Karpas-422 (cell line): ENCODE measurements around the gene DCHS1. TPM values are rescaled to one million over a fixed set of nuclear protein-coding genes. Genes with fewer than 3 reads are reported as not detected.

Source experiments
- DNase-seq: peaks from one replicate; pipeline ENCODE4 v3.0.0-alpha.2; 2015
- H2AFZ ChIP-seq: fragments of 200-600 bp; sonication (generic); 2 replicates; pipeline ENCODE4 v1.6.1; 2014; ENCODE audit warnings: antibody characterized with exemption, low read length, mixed read lengths
- H3K27ac ChIP-seq: fragments of 200-600 bp; sonication (generic); 2 replicates; pipeline ENCODE4 v1.5.1; 2014; ENCODE audit warnings: mild to moderate bottlenecking, low read length, moderate library complexity
- H3K27me3 ChIP-seq: fragments of 200-600 bp; sonication (generic); 2 replicates; pipeline ENCODE4 v1.6.1; 2014; ENCODE audit warnings: low read length, mixed read lengths
- H3K36me3 ChIP-seq: fragments of 200-600 bp; sonication (generic); 2 replicates; pipeline ENCODE4 v1.6.1; 2014; ENCODE audit warnings: low read length, mixed read lengths; ENCODE audit not compliant: insufficient read depth
- H3K4me1 ChIP-seq: fragments of 200-600 bp; sonication (generic); 2 replicates; pipeline ENCODE4 v1.6.1; 2014; ENCODE audit warnings: mild to moderate bottlenecking, low read length, mixed read lengths
- H3K4me2 ChIP-seq: fragments of 200-600 bp; sonication (generic); 2 replicates; pipeline ENCODE4 v1.6.1; 2014; ENCODE audit warnings: low read length, low read depth, mild to moderate bottlenecking; ENCODE audit not compliant: poor library complexity, severe bottlenecking
- H3K4me3 ChIP-seq: fragments of 200-600 bp; sonication (generic); 2 replicates; pipeline ENCODE4 v1.5.1; 2014; ENCODE audit warnings: mild to moderate bottlenecking, antibody characterized with exemption, low read length, mixed read lengths
- H3K79me2 ChIP-seq: fragments of 200-600 bp; sonication (generic); 2 replicates; pipeline ENCODE4 v1.6.1; 2014; ENCODE audit warnings: mild to moderate bottlenecking, low read length, mixed read lengths
- H3K9ac ChIP-seq: fragments of 200-600 bp; sonication (generic); 2 replicates; pipeline ENCODE4 v1.6.0; 2014; ENCODE audit warnings: low read length
- H3K9me2 ChIP-seq: fragments of 200-600 bp; sonication (generic), shearing (Covaris generic); replicated peaks from 2 replicates; pipeline ENCODE4 v1.6.0; 2014; ENCODE audit warnings: mild to moderate bottlenecking, low read length, moderate library complexity; ENCODE audit not compliant: insufficient read depth
- H3K9me3 ChIP-seq: fragments of 300-700, 200-600 bp; sonication (generic); 2 replicates; pipeline ENCODE4 v1.6.1; 2014; ENCODE audit warnings: low read length, mixed read lengths
- H4K20me1 ChIP-seq: fragments of 200-600 bp; sonication (generic); 2 replicates; pipeline ENCODE4 v1.6.1; 2014; ENCODE audit warnings: mild to moderate bottlenecking, antibody characterized with exemption, low read length, low read depth; ENCODE audit not compliant: insufficient read depth
- total RNA-seq: library from RNA; depleted of rRNA; stranded (reverse); fragments of >200 nt; shearing (Covaris generic); gene quantifications from 2 replicates; pipeline ENCODE4 v1.2.3, GENCODE V29; 2014; ENCODE audit warnings: low replicate concordance

The DCHS1 gene
- total RNA-seq, 1 experiment from 2014 or later, result 0.04 TPM

GRCh38 chr11:6586434-6587359, 68.9 kb downstream of the DCHS1 start:
- H3K4me2 ChIP-seq, result no peak overlapping the region
- no peak overlapping the region for H3K27ac ChIP-seq
- H2AFZ ChIP-seq, result no peak overlapping the region
- H3K9ac ChIP-seq, result no peak overlapping the region
- no peaks in the 10 kb centered on the region for H3K27me3 ChIP-seq
- no peaks in the 10 kb centered on the region for H4K20me1 ChIP-seq
- no peak overlapping the region for H3K4me3 ChIP-seq
- H3K36me3 ChIP-seq, result peaks cover 4% of the 10 kb centered on the region
- peaks cover 12% of the 10 kb centered on the region for H3K9me3 ChIP-seq
- H3K79me2 ChIP-seq, result peaks cover 25% of the 10 kb centered on the region
- H3K9me2 ChIP-seq, result no peaks in the 10 kb centered on the region
- no peaks in the 10 kb centered on the region for H3K4me1 ChIP-seq
- DNase-seq, result no peak

GRCh38 chr11:6584528-6584927, 71.1 kb downstream of the DCHS1 start:
- Histone ChIP-seq H3K27ac (no peak overlapping the region), H3K4me1 (no peaks in the 10 kb centered on the region), H3K4me3 (no peak overlapping the region), H3K4me2 (no peak overlapping the region), H3K9ac (no peak overlapping the region), H3K36me3 (peaks cover 3% of the 10 kb centered on the region; the same call in 1 of the 2 replicates), H3K27me3 (no peaks in the 10 kb centered on the region), H4K20me1 (no peaks in the 10 kb centered on the region), H3K79me2 (peaks cover 31% of the 10 kb centered on the region), H3K9me2 (no peaks in the 10 kb centered on the region), H3K9me3 (peaks cover 12% of the 10 kb centered on the region), H2AFZ (no peak overlapping the region)
- no peak for DNase-seq

- H3K27ac ChIP-seq, result no peak overlapping the region
- no peak overlapping the region for H2AFZ ChIP-seq
- H3K9me2 ChIP-seq, result no peaks in the 10 kb centered on the region
These were observed 72.0 kb downstream of the DCHS1 start for GRCh38 chr11:6583584-6583983.

GRCh38 chr11:6579681-6580080, 75.9 kb downstream of the DCHS1 start:
- no peak overlapping the region for H3K4me2 ChIP-seq
- H3K9me3 ChIP-seq, result peaks cover 12% of the 10 kb centered on the region
- no peak overlapping the region for H2AFZ ChIP-seq
- H3K27ac ChIP-seq, result no peak overlapping the region
- H3K27me3 ChIP-seq, result no peaks in the 10 kb centered on the region
- H3K4me1 ChIP-seq, result no peaks in the 10 kb centered on the region
- H3K9me2 ChIP-seq, result no peaks in the 10 kb centered on the region
- H3K4me3 ChIP-seq, result no peak overlapping the region
- peaks cover 33% of the 10 kb centered on the region for H3K79me2 ChIP-seq
- H3K9ac ChIP-seq, result no peak overlapping the region
- H3K36me3 ChIP-seq, result peaks cover 2% of the 10 kb centered on the region; the same call in 1 of the 2 replicates
- DNase-seq, result no peak
- H4K20me1 ChIP-seq, result no peaks in the 10 kb centered on the region

More at GRCh38 chr11:6583584-6583983, 72.0 kb downstream of the DCHS1 start:
- Histone ChIP-seq H3K4me2 (no peak overlapping the region), H3K36me3 (peaks cover 3% of the 10 kb centered on the region; the same call in 1 of the 2 replicates), H3K4me1 (no peaks in the 10 kb centered on the region), H3K9ac (no peak overlapping the region), H3K27me3 (no peaks in the 10 kb centered on the region), H4K20me1 (no peaks in the 10 kb centered on the region), H3K79me2 (peaks cover 31% of the 10 kb centered on the region), H3K4me3 (no peak overlapping the region), H3K9me3 (peaks cover 12% of the 10 kb centered on the region)
- DNase-seq, result no peak

- Histone ChIP-seq H3K4me1 (no peaks in the 10 kb centered on the region), H3K27ac (no peak overlapping the region), H3K4me3 (no peak overlapping the region), H4K20me1 (no peaks in the 10 kb centered on the region), H3K36me3 (no peaks in the 10 kb centered on the region; the same call in 1 of the 2 replicates), H3K79me2 (peaks cover 18% of the 10 kb centered on the region), H3K4me2 (no peak overlapping the region), H2AFZ (no peak overlapping the region), H3K9me2 (no peaks in the 10 kb centered on the region), H3K27me3 (no peaks in the 10 kb centered on the region), H3K9ac (no peak overlapping the region), H3K9me3 (peaks cover under 1% of the 10 kb centered on the region; the same call in 1 of the 2 replicates)
- no peak for DNase-seq
These were observed 77.5 kb downstream of the DCHS1 start for GRCh38 chr11:6578134-6578533.

GRCh38 chr11:6576471-6577373, 78.9 kb downstream of the DCHS1 start:
- Histone ChIP-seq H3K27me3 (no peaks in the 10 kb centered on the region), H3K9me3 (no peaks in the 10 kb centered on the region), H3K4me2 (no peak overlapping the region), H3K79me2 (peaks cover 8% of the 10 kb centered on the region; the same call in 1 of the 2 replicates), H2AFZ (no peak overlapping the region), H3K9ac (no peak overlapping the region), H3K27ac (no peak overlapping the region), H3K4me3 (no peak overlapping the region), H3K9me2 (no peaks in the 10 kb centered on the region), H3K36me3 (no peaks in the 10 kb centered on the region), H3K4me1 (no peaks in the 10 kb centered on the region), H4K20me1 (no peaks in the 10 kb centered on the region)
- DNase-seq, result no peak

GRCh38 chr11:6574816-6575715, 80.5 kb downstream of the DCHS1 start:
- Histone ChIP-seq H3K27me3 (no peaks in the 10 kb centered on the region), H3K36me3 (no peaks in the 10 kb centered on the region), H3K4me3 (no peak overlapping the region), H3K9me2 (no peaks in the 10 kb centered on the region), H3K79me2 (0 out of 2 replicates have a peak, but pooled peaks cover 3% of the 10 kb centered on the region), H4K20me1 (no peaks in the 10 kb centered on the region), H3K4me2 (no peak overlapping the region), H2AFZ (no peak overlapping the region), H3K9ac (no peak overlapping the region), H3K9me3 (no peaks in the 10 kb centered on the region), H3K4me1 (no peaks in the 10 kb centered on the region), H3K27ac (no peak overlapping the region)
- no peak for DNase-seq
